Cardiac muscle cell (in vitro differentiated cells and primary cell): Measurements from ENCODE around the gene NTRK3. TPM values are rescaled to one million over a fixed set of nuclear protein-coding genes. Genes with fewer than 3 reads are reported as not detected.

Experiments used
- DNase-seq, 2 donors: peaks; one replicate each; pipeline versions ENCODE4 v3.0.0 to v3.0.0-alpha.2; 2010 to 2017; ENCODE audit warnings: low read depth in 1 of 2, low spot score in 1 of 2
- H3K27ac ChIP-seq: fragments of 200-600 bp; sonication (generic); 2 replicates; pipeline ENCODE4 v1.5.1; 2016
- H3K27me3 ChIP-seq: fragments of 200-600 bp; sonication (generic); 2 replicates; pipeline ENCODE4 v1.6.0; 2016; ENCODE audit warnings: control low read depth
- H3K36me3 ChIP-seq: fragments of 200-600 bp; sonication (generic); 2 replicates; pipeline ENCODE4 v1.5.1; 2016; ENCODE audit warnings: control low read depth
- H3K4me1 ChIP-seq: fragments of 200-600 bp; sonication (generic); 2 replicates; pipeline ENCODE4 v1.8.1; 2017; ENCODE audit warnings: low read depth, mild to moderate bottlenecking, mixed run types
- H3K4me3 ChIP-seq: fragments of 200-600 bp; sonication (generic); 2 replicates; pipeline ENCODE4 v1.5.1; 2016; ENCODE audit warnings: mild to moderate bottlenecking
- H3K9me3 ChIP-seq: fragments of 200-600 bp; sonication (generic); 2 replicates; pipeline ENCODE4 v1.5.1; 2017; ENCODE audit warnings: low read depth, mild to moderate bottlenecking, control low read depth
- polyA plus RNA-seq: library from polyadenylated mRNA; unstranded; fragments of >200 nt; fragmentation: Nextera tagmentation; extraction: Ambion mirVana; gene quantifications from 2 replicates; pipeline ENCODE4 v1.2.1, GENCODE V29; 2016
- total RNA-seq: library from RNA; depleted of rRNA; stranded (reverse); fragments of >200 nt; gene quantifications from 2 replicates; pipeline ENCODE4 v1.2.3, GENCODE V29; 2016
- TF ChIP-seq, protein P1 (sequence below): IDR thresholded peaks from 2 replicates; pipeline ENCODE4 v1.5.1; 2012; ENCODE audit warnings: low read depth, mild to moderate bottlenecking, low read length

Gene NTRK3
- total and polyA plus RNA-seq, 2 experiments from 2014 or later: 3.3 to 6.2 TPM

GRCh38 chr15:87866961-87867360, 389.6 kb downstream of the NTRK3 start:
- H3K27me3 ChIP-seq: peaks cover 8% of the 10 kb centered on the region
- H3K9me3 ChIP-seq: no peaks in the 10 kb centered on the region
- H3K4me3 ChIP-seq: no peak overlapping the region
- TF ChIP-seq, protein P1, sequence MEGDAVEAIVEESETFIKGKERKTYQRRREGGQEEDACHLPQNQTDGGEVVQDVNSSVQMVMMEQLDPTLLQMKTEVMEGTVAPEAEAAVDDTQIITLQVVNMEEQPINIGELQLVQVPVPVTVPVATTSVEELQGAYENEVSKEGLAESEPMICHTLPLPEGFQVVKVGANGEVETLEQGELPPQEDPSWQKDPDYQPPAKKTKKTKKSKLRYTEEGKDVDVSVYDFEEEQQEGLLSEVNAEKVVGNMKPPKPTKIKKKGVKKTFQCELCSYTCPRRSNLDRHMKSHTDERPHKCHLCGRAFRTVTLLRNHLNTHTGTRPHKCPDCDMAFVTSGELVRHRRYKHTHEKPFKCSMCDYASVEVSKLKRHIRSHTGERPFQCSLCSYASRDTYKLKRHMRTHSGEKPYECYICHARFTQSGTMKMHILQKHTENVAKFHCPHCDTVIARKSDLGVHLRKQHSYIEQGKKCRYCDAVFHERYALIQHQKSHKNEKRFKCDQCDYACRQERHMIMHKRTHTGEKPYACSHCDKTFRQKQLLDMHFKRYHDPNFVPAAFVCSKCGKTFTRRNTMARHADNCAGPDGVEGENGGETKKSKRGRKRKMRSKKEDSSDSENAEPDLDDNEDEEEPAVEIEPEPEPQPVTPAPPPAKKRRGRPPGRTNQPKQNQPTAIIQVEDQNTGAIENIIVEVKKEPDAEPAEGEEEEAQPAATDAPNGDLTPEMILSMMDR: no peak
- no peak overlapping the region for H3K27ac ChIP-seq
- H3K4me1 ChIP-seq: no peaks in the 10 kb centered on the region
- H3K36me3 ChIP-seq: no peaks in the 10 kb centered on the region
- no peak for DNase-seq

DNA sequence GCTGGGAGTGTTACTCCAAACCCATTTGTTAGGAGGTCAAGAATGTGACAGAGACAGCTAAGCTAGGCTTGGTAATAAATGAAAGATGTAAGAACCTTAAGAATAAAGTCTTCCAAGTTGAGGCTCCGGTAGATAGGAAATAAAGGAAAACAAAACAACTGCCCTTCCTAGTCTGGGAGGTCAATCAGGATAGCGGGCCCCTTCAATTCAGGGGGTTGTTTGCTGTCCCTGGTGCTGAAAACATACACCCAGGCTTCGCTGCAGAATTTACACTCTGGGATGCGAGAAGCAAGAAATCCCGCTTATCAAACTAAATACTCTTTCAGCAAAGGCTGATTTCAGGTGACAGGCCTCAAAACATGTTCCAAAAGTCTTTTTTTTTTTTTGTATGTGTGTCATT, 393.4 kb downstream of the NTRK3 start:
- no peak overlapping the region for H3K27ac ChIP-seq
- H3K9me3 ChIP-seq: no peaks in the 10 kb centered on the region
- peaks cover 8% of the 10 kb centered on the region for H3K27me3 ChIP-seq
- H3K36me3 ChIP-seq: no peaks in the 10 kb centered on the region
- peak; percentile 31 to 75 for DNase-seq
- H3K4me3 ChIP-seq: no peak overlapping the region
- TF ChIP-seq, protein P1: no peak
- no peaks in the 10 kb centered on the region for H3K4me1 ChIP-seq

GRCh38 chr15:87860743-87861142, 395.8 kb downstream of the NTRK3 start:
- DNase-seq: no peak
- TF ChIP-seq, protein P1: no peak
- H3K27me3 ChIP-seq: peaks cover 8% of the 10 kb centered on the region
- no peak overlapping the region for H3K27ac ChIP-seq
- no peaks in the 10 kb centered on the region for H3K4me1 ChIP-seq
- no peaks in the 10 kb centered on the region for H3K36me3 ChIP-seq
- no peak overlapping the region for H3K4me3 ChIP-seq
- no peaks in the 10 kb centered on the region for H3K9me3 ChIP-seq

- Histone ChIP-seq H3K4me3 (no peak overlapping the region), H3K4me1 (no peaks in the 10 kb centered on the region), H3K36me3 (no peaks in the 10 kb centered on the region), H3K9me3 (no peaks in the 10 kb centered on the region), H3K27ac (no peak overlapping the region), H3K27me3 (no peaks in the 10 kb centered on the region)
- no peak for DNase-seq
- TF ChIP-seq, protein P1: no peak
Measured at GRCh38 chr15:87858651-87859050, 397.9 kb downstream of the NTRK3 start.

DNA sequence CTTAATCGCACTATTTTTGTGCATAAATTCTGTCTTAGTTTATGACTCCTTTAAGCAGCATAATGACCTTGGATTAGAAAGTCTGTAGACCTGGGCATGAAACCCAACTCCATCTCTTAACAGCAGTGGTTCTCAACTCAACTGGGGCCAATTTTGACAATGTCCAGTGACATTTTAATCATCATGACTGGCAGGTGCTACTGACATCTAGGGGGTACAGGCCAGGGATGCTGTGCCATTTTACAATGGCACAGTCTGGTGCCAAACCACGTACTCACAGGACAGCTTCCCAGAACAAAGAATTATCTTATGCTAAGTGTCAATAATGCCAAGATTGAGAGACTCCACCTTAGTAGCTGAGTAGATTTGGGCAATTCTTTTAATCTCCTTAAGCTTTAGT, 405.0 kb downstream of the NTRK3 start:
- TF ChIP-seq, protein P1: no peak
- no peaks in the 10 kb centered on the region for H3K36me3 ChIP-seq
- DNase-seq: no peak

GRCh38 chr15:87850916-87851315, 405.6 kb downstream of the NTRK3 start:
- Histone ChIP-seq H3K36me3 (no peaks in the 10 kb centered on the region), H3K4me3 (no peak overlapping the region), H3K4me1 (no peaks in the 10 kb centered on the region), H3K27me3 (no peaks in the 10 kb centered on the region), H3K27ac (no peak overlapping the region), H3K9me3 (no peaks in the 10 kb centered on the region)
- DNase-seq: peak in 1 of 2 donors; percentile 49
- TF ChIP-seq, protein P1: no peak

More for the DNA sequence above, 405.0 kb downstream of the NTRK3 start:
- Histone ChIP-seq H3K4me1 (no peaks in the 10 kb centered on the region), H3K27ac (no peak overlapping the region), H3K27me3 (no peaks in the 10 kb centered on the region), H3K4me3 (no peak overlapping the region), H3K9me3 (no peaks in the 10 kb centered on the region)
